H1 (cell line): ENCODE measurements around the gene CEP89. TPM values are rescaled to one million over a fixed set of nuclear protein-coding genes. Genes with fewer than 3 reads are reported as not detected.
"Not testable (repeated sequence)": the region's sequence is repeated elsewhere in the genome, so short reads cannot be mapped to it uniquely, and the experiment has no call there.

Source experiments
- CTCF ChIA-PET: fragments of 300-600 bp; sonication (Branson Sonifier 250); formaldehyde crosslinking; loops from one replicate; lab custom pipeline; 2021; ENCODE audit not compliant: partially characterized antibody; lab: Charles Lee
- POLR2A ChIA-PET: fragments of 300-600 bp; sonication (Branson Sonifier 250); formaldehyde crosslinking; loops from one replicate; lab custom pipeline; 2021; ENCODE audit warnings: inconsistent platforms; ENCODE audit not compliant: partially characterized antibody; lab: Charles Lee
- DNase-seq, 2 experiments: peaks; one replicate each; pipeline versions ENCODE4 v3.0.0 to v3.0.0-alpha.2; 2010 to 2022; ENCODE audit warnings: low spot score in 2 of 2, low read depth in 1 of 2, mixed read lengths in 1 of 2
- FAIRE-seq: peaks from 2 replicates; lab custom pipeline; 2011; peaks lifted over from hg19 to GRCh38; lab: Jason Lieb, UNC
- H2AFZ ChIP-seq: 2 replicates; pipeline ENCODE4 v1.8.1; 2012; ENCODE audit warnings: low read length, inconsistent platforms
- H2AK5ac ChIP-seq: 2 replicates; pipeline ENCODE4 v1.6.1; 2013; ENCODE audit warnings: low read depth, low read length
- H2BK120ac ChIP-seq: replicated peaks from 2 replicates; pipeline ENCODE3; 2013; ENCODE audit warnings: low read depth, low read length, inconsistent platforms
- H2BK12ac ChIP-seq: 2 replicates; pipeline ENCODE4 v1.6.1; 2013; ENCODE audit warnings: low read depth, low read length
- H2BK15ac ChIP-seq: 2 replicates; pipeline ENCODE4 v1.6.1; 2013; ENCODE audit warnings: low read length
- H2BK20ac ChIP-seq: 2 replicates; pipeline ENCODE4 v1.6.1; 2013; ENCODE audit warnings: low read length
- H2BK5ac ChIP-seq: 2 replicates; pipeline ENCODE4 v1.6.1; 2013; ENCODE audit warnings: low read depth, low read length
- H3K14ac ChIP-seq: 2 replicates; pipeline ENCODE4 v1.6.1; 2013; ENCODE audit warnings: inconsistent platforms; ENCODE audit not compliant: insufficient read length
- H3K18ac ChIP-seq: 2 replicates; pipeline ENCODE4 v1.6.1; 2013; ENCODE audit warnings: low read length; ENCODE audit errors: extremely low read depth
- H3K23ac ChIP-seq: 2 replicates; pipeline ENCODE4 v1.6.1; 2013; ENCODE audit warnings: inconsistent platforms; ENCODE audit not compliant: insufficient read length
- H3K23me2 ChIP-seq: 2 replicates; pipeline ENCODE4 v1.6.1; 2013; ENCODE audit warnings: low read depth, low read length
- H3K27ac ChIP-seq: 2 replicates; pipeline ENCODE4 v1.6.1; 2011; ENCODE audit warnings: low read depth, low read length, inconsistent platforms
- H3K27me3 ChIP-seq, 4 experiments: replicated peaks in 1 of 4; 1 replicate in 1 of 4; 2 replicates in 3 of 4; pipeline versions ENCODE4 v1.6.1 to v1.8.1; 2011 to 2013; ENCODE audit warnings: low read length in 3 of 4, mild to moderate bottlenecking in 3 of 4, inconsistent platforms in 2 of 4, mixed read lengths in 2 of 4, moderate library complexity in 1 of 4; ENCODE audit not compliant: control insufficient read depth in 3 of 4, insufficient read depth in 3 of 4; ENCODE audit errors: extremely low read depth in 1 of 4
- H3K36me3 ChIP-seq, 4 experiments: 2 replicates each; pipeline versions ENCODE4 v1.6.1 to v1.8.1; 2011 to 2013; ENCODE audit warnings: mild to moderate bottlenecking in 4 of 4, low read length in 3 of 4, moderate library complexity in 2 of 4, control low read depth in 1 of 4, inconsistent platforms in 1 of 4; ENCODE audit not compliant: insufficient read depth in 4 of 4, control insufficient read depth in 2 of 4
- H3K4ac ChIP-seq: replicated peaks from 2 replicates; pipeline ENCODE3; 2013; ENCODE audit warnings: low read length, low read depth, mixed read lengths, inconsistent platforms; ENCODE audit not compliant: insufficient read length
- H3K4me1 ChIP-seq, 4 experiments: replicated peaks in 1 of 4; 1 replicate in 1 of 4; 2 replicates in 3 of 4; pipeline versions ENCODE4 v1.6.1 to v1.8.1; 2011 to 2013; ENCODE audit warnings: low read length in 3 of 4, inconsistent platforms in 2 of 4, mixed read lengths in 1 of 4; ENCODE audit not compliant: insufficient read depth in 4 of 4, control insufficient read depth in 3 of 4
- H3K4me2 ChIP-seq, 2 experiments: 2 replicates each; pipeline versions ENCODE4 v1.6.1 to v1.8.1; 2011 to 2013; ENCODE audit warnings: low read depth in 2 of 2, low read length in 2 of 2, control low read depth in 1 of 2, inconsistent platforms in 1 of 2, mild to moderate bottlenecking in 1 of 2; ENCODE audit not compliant: insufficient read depth in 1 of 2
- H3K4me3 ChIP-seq, 4 experiments: fragments of 200-600, 300-600 bp in 1 of 4; sonication (generic), shearing (Covaris generic), sonication (Bioruptor Twin) in 1 of 4; 2 replicates each; pipeline versions ENCODE4 v1.5.1 to v1.8.1; 2011 to 2016; ENCODE audit warnings: low read length in 4 of 4, low read depth in 3 of 4, control low read depth in 2 of 4, inconsistent platforms in 2 of 4, mild to moderate bottlenecking in 2 of 4, mixed read lengths in 1 of 4, moderate library complexity in 1 of 4; ENCODE audit not compliant: insufficient read depth in 2 of 4; ENCODE audit errors: extremely low read depth in 1 of 4
- H3K56ac ChIP-seq: replicated peaks from 2 replicates; pipeline ENCODE3; 2013; ENCODE audit warnings: low read depth, mild to moderate bottlenecking, mixed read lengths, low read length, inconsistent platforms; ENCODE audit not compliant: insufficient read length
- H3K79me1 ChIP-seq: 2 replicates; pipeline ENCODE4 v1.6.1; 2013; ENCODE audit warnings: low read depth, low read length, control low read depth
- H3K79me2 ChIP-seq, 2 experiments: 2 replicates each; pipeline versions ENCODE4 v1.6.1 to v1.8.1; 2012 to 2013; ENCODE audit warnings: low read length in 2 of 2, mild to moderate bottlenecking in 2 of 2, inconsistent platforms in 1 of 2; ENCODE audit not compliant: insufficient read depth in 2 of 2, control insufficient read depth in 1 of 2
- H3K9ac ChIP-seq, 4 experiments: replicated peaks in 1 of 4; 1 replicate in 1 of 4; 2 replicates in 3 of 4; pipeline versions ENCODE4 v1.6.1 to v1.8.1; 2011 to 2013; ENCODE audit warnings: low read depth in 3 of 4, low read length in 3 of 4, control low read depth in 2 of 4, mild to moderate bottlenecking in 2 of 4, moderate library complexity in 2 of 4, inconsistent platforms in 1 of 4; ENCODE audit errors: extremely low read depth in 1 of 4
- H3K9me3 ChIP-seq, 2 experiments: 2 replicates each; pipeline versions ENCODE4 v1.6.1 to v1.8.1; 2012 to 2013; ENCODE audit warnings: mild to moderate bottlenecking in 2 of 2, moderate library complexity in 2 of 2, control low read depth in 1 of 2, inconsistent platforms in 1 of 2, low read depth in 1 of 2, low read length in 1 of 2, mixed read lengths in 1 of 2; ENCODE audit not compliant: insufficient read depth in 2 of 2
- H4K20me1 ChIP-seq, 2 experiments: replicated peaks in 1 of 2; 2 replicates each; pipeline versions ENCODE3 to v1.8.1; 2011 to 2013; ENCODE audit warnings: inconsistent platforms in 2 of 2, low read length in 2 of 2, mild to moderate bottlenecking in 1 of 2; ENCODE audit not compliant: insufficient read depth in 2 of 2, control insufficient read depth in 1 of 2
- H4K5ac ChIP-seq: 2 replicates; pipeline ENCODE4 v1.6.1; 2013; ENCODE audit warnings: low read length, low read depth, mixed read lengths, inconsistent platforms; ENCODE audit not compliant: insufficient read length
- H4K8ac ChIP-seq: 2 replicates; pipeline ENCODE4 v1.8.0; 2013; ENCODE audit warnings: mild to moderate bottlenecking, moderate library complexity, low read length, inconsistent platforms; ENCODE audit not compliant: insufficient read depth; ENCODE audit errors: extremely low read depth
- H4K91ac ChIP-seq: replicated peaks from 2 replicates; pipeline ENCODE3; 2013; ENCODE audit warnings: low read length, mixed read lengths, inconsistent platforms; ENCODE audit not compliant: insufficient read length
- CHD1 ChIP-seq: IDR thresholded peaks from 2 replicates; pipeline ENCODE4 v1.6.1; 2012; ENCODE audit warnings: low read depth, low read length, improper control_type of control experiment
- KDM4A ChIP-seq: IDR thresholded peaks from one replicate; pipeline ENCODE4 v1.7.1; 2012; ENCODE audit warnings: low read depth, mild to moderate bottlenecking, moderate library complexity, low read length, inconsistent platforms; ENCODE audit not compliant: severe bottlenecking
- SIX5 ChIP-seq: IDR thresholded peaks from 2 replicates; pipeline ENCODE4 v1.6.1; 2011; ENCODE audit warnings: mild to moderate bottlenecking, low read depth, low read length
- TAF1 ChIP-seq: IDR thresholded peaks from 2 replicates; pipeline ENCODE4 v1.6.1; 2011; ENCODE audit warnings: mild to moderate bottlenecking, low read depth, low read length
- WGBS, 2 experiments: shearing (Covaris generic) in 1 of 2; methylation state at CpG; one replicate each; pipeline versions ENCODE4 v1.1.6 to v1.1.7; 2013 to 2015; ENCODE audit warnings: low lambda C conversion rate in 2 of 2, mixed read lengths in 2 of 2, inconsistent platforms in 1 of 2, low coverage in 1 of 2, missing lambda C conversion rate in 1 of 2; ENCODE audit not compliant: insufficient replicate concordance in 2 of 2, insufficient coverage in 1 of 2, insufficient read length in 1 of 2; ENCODE audit errors: extremely low coverage in 1 of 2, missing lambda C conversion rate in 1 of 2; 5-methylcytosine and 5-hydroxymethylcytosine counted together
- polyA plus RNA-seq, 7 experiments: library from polyadenylated mRNA; depleted of rRNA in 3 of 7; stranded (reverse) in 5 of 7; unstranded in 2 of 7; fragments of >200 nt in 5 of 7; fragments of 200-250 nt in 2 of 7; gene quantifications; 1 replicate in 5 of 7; 2 replicates in 1 of 7; 4 replicates in 1 of 7; pipeline versions ENCODE4 v1.2.1 to v1.2.3, GENCODE V29; 2011 to 2013; ENCODE audit warnings: missing spikeins in 2 of 7, mixed read lengths in 2 of 7
- total RNA-seq: library from RNA; stranded (reverse); fragmentation: NEBNext Ultra II Directional; extraction: Animal tissue kit (Norgen Biotek cat#: 25700); gene quantifications from 2 replicates; pipeline ENCODE4 v1.2.1, GENCODE V29; 2021

CEP89 gene
- total and polyA plus RNA-seq, 2 of the 8 experiments (the other 6 are each of a cell fraction or from before 2014, with no cell fraction given) = 23.0 to 23.6 TPM

GRCh38 chr19:32886241-32886640 is 85.5 kb downstream of the CEP89 start (continued):
- TF ChIP-seq KDM4A (no peak), CHD1 (no peak), SIX5 (no peak), TAF1 (no peak)

DNA sequence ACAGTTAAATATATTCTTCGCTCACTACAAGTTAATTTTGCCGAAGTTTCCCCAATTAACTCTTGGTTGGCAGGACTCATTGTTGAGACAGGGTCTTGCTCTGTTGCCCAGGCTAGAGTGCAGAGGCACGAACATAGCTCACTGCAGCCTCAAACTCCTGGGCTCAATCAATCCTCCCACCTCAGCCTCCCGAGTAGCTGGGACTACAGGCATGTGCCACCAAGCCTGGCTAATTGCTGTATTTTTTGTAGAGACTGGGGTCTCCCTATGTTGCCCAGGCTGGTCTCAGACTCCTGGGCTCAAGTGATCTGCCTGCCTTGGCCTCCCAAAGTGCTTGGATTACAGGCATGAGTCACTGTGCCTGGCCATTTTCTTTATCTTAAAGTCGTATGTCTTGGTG is 86.5 kb downstream of the CEP89 start:
- 95% methylated on average over 5 of the region's 5 CpGs; no CpG with 5 or more reads in 1 of the 2 experiments for WGBS, 2 experiments
- H3K27ac ChIP-seq, H3K9me3 ChIP-seq, H2BK12ac ChIP-seq, H3K4ac ChIP-seq, H2BK120ac ChIP-seq, H3K9ac ChIP-seq, H4K5ac ChIP-seq, H3K18ac ChIP-seq, H3K27me3 ChIP-seq, H3K23me2 ChIP-seq, H2BK20ac ChIP-seq, H3K4me1 ChIP-seq, H3K36me3 ChIP-seq, FAIRE-seq, H4K20me1 ChIP-seq, H4K8ac ChIP-seq, H2AFZ ChIP-seq, H2BK15ac ChIP-seq, H3K23ac ChIP-seq, H3K14ac ChIP-seq, H3K4me3 ChIP-seq, H3K79me2 ChIP-seq, H3K79me1 ChIP-seq, H4K91ac ChIP-seq, H3K4me2 ChIP-seq, POLR2A ChIA-PET, H3K56ac ChIP-seq, H2BK5ac ChIP-seq, H2AK5ac ChIP-seq: not testable (repeated sequence)
- peak in 1 of 2 experiments; percentile 2 for DNase-seq
- CTCF ChIA-PET = interaction anchor here (1.2 kb wide), 1 partner anchor 234 kb away, joined by 3 read pairs; no protein-coding TSS in a partner anchor
